NOMO-1 treated with dmso at 0.1 percent for 144 hours (cell line): Measurements from ENCODE around the gene IL1B.
"Not testable (repeated sequence)": the region's sequence is repeated elsewhere in the genome, so short reads cannot be mapped to it uniquely, and the experiment has no call there.

Experiments
- DNase-seq: peaks from one replicate; lab custom pipeline; 2025; ENCODE audit not compliant: unreplicated experiment; lab: John Stamatoyannopoulos, UW

Gene IL1B

DNA sequence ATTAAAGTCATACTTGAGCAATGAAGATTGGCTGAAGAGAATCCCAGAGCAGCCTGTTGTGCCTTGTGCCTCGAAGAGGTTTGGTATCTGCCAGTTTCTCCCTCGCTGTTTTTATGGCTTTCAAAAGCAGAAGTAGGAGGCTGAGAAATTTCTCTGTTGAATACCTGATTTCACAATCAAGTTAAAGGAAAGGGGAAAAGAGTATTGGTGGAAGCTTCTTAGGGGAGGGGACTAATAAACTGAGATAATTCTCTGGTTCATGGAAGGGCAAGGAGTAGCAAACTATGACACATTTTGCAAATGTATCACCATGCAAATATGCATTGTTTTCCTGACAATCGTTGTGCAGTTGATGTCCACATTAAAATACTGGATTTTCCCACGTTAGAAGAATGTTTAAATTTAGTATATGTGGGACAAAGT is at the start of gene IL1B:
Gene IL1B, minus strand, starts transcription at position 85 of the 423 bp plus-strand sequence. CDS start 550 bp downstream, outside the sequence.
- DNase-seq: peak; percentile 85

DNA sequence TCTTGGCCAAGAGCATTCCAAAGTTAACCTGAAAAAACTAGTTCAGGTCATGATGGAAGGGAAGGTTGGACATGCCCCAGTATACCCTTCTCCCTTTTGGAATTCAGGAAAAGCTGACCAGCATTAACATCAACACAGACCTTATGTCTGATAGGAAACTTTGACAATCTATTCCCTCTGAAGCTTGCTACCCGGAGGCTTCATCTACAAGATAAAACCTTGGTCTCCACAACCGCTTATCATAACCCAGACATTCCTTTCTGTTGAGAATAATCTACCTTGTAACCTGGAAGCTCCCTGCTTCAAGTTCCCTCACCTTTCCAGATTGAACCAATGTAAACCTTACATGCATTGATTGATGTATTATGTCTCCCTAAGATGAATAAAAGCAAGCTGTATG is 49.7 kb upstream of the IL1B start:
- DNase-seq: no peak

DNA sequence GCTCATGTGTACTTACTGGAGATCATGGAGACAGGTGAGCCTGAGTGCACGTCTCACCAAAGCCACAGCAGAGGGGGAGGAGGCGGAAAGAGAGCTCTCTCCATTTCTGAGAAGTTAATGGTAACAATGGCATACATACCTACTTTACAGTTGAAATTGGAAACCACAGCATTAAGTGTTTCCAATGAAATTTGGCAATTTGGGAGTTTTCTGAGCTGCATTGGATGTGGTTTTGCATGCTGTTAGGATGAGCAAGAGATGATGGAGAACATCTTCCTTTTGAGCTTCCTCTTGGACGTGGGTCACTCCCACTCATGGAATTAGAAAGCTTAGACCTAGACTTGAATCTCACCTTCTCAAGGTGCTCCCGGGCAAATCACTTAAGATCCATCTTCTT is 48.9 kb upstream of the IL1B start:
- DNase-seq: no peak

DNA sequence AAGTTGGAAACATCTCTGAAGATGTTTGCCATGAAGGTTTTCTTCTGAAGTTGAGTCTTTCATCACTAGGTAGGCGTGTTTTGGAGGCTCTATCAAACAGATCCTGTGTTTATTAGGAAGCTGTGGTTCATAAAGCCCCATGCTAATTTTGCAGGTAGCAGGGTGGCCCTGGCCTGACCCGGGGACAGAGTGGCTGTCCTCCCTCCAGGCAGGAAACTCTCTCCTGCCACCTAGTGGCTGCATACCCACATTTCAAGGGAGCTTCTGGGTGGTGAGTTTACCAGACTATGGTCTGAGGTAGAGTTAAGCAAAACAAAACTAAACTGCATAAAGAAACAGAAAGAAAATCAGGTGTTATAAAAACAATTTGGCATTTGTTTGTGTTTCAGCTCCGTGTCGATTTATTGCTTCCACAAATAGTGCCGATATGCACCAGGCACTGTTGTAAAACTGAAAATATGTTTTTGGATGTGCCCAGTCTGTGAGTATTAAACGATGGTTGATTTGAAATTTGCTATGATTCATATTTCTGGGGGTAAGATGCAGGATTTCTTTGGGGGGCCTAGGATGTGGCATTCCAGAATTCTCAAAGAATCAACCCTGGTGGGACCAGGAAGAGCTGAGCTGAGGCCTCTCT is 48.4 kb upstream of the IL1B start:
- peak; percentile 31 for DNase-seq

DNA sequence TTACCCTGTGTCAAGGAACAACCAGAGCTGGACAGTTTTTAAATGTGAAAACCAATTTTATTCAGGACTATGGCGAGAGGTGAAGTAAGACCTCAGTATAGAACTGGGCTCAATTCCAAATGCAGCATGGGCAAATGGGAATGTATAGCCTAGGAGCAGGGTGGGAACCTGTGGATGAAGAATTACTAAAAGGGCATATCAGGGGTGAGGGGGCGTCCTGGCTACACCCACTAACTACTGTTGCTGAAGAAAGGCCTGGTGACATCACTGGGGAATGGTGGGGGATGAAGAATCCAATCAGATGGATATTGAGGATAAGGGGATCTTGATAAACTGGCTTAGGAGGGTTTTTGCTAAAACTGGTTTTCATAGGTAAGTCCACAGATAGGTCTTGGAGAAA is 47.1 kb upstream of the IL1B start:
- DNase-seq: no peak

DNA sequence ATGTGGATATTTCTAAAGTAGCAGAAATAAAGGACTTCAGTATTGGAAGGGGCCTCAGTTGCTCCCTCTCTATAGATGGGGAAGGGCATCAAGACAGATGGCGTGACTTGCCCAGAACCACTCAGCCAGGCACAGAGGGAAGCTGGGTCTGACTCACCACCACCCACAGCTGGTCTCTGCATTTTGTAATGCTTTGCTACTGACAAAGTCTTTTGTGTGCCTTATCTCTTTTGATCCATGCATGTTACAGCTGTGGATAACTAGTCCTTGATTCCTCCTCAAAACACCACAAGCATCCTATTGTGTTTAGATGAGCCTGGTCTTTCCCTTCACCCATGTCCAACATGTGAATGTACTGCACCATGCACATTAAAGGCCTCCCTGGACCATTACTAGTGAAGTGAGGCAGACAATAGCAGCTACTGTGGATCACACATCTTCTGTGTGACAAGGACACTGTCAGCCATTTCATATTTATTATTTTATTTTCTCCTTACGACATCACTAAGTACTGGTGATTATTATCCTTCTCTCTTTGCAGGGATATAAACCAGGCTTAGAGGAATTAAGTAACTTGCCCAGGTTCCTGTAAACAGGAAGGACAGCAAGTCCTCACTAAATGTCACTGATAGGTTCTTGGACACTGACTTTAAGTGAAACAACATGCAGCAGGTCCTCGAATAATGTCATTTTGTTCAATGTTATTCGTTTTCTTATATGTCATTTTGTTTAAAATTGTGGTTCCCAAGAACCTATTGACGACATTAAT is 44.8 kb upstream of the IL1B start:
- peak; percentile 58 for DNase-seq

DNA sequence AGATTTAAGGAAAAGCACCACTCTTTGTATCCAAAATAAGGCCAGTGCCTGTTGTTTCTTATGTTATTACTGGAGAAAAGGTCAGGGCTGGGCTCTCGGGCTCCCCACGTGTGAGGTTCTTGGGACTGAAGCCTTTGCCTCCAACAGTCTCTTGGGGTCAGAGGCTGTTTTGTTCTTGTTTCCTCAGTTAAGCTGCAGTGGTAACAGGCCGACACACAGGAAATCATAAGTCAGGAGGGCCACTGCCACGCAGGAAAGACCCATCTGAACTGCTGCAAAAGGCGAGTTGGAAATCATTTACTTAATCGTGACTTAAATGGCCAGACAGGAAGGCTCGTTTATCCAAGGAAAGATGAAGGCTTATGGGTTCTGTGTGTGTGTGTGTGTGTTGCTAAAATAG is 44.1 kb upstream of the IL1B start:
- no peak for DNase-seq

DNA sequence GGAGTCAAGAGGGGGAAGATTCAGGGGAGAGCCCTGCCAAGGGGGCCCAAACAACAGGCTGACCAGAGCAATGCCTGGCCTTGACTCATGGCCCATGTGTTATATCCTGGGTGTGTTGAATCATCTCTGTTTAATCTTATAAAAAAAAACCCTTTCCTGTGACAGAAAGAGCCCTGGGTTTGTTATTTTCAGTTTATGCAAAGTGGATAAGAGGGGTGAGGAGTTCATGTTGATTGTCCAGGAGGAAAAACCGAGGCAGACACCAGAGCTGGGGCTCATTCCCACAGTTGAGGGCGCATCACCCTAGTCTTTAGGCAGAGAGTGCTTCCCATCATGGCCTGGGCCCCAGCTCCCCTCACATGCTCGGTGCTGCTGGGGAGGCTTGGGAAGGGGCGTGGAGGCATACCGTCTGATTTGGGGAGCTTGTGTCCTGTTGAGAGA is 43.5 kb upstream of the IL1B start:
- DNase-seq: no peak

DNA sequence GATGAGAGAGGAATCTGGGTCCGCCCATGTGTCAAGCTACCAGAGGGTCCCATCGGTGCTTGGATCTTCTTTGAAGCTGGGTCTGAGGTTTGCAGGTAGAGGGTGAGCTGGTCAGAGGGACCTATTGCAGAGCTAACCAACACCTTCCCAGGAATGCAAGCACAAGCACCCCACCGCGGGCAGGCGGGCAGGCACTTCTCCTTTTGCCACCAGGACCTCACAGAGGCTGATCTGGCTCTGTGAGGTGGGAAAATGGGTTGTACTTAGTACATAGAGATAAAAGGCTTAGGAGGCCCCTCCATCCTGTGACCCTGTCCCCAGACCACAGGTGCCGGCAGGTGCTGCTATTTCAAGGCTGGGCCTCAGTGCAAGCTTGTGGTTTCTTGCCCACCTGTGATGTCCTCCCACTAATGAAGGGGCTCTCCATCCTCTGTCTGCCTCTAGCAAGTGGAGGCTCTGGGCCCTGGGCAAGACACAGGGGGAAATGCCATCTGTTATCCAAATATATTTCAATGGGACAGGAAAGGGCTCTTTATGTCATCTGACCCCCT is 43.0 kb upstream of the IL1B start:
- no peak for DNase-seq

DNA sequence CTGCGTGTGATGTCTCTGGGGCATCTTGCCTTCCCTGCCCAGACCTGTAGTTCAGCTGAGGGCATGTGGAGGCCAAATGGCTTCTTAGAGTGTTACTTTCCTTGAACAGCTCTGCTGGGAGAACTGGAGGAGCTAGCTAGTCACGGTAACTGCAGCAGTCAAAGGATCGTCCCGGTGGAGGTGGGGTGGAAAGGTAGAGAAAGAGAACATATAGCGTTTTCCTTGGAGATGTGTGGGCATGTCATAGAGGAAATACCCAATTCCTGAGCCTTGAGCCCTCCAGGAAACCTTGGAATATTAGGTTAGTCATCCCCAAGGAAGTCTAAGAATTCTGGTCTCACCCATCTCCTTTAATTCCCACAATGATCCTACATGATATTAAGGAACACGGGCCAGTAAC is 40.8 kb upstream of the IL1B start:
- no peak for DNase-seq

DNA sequence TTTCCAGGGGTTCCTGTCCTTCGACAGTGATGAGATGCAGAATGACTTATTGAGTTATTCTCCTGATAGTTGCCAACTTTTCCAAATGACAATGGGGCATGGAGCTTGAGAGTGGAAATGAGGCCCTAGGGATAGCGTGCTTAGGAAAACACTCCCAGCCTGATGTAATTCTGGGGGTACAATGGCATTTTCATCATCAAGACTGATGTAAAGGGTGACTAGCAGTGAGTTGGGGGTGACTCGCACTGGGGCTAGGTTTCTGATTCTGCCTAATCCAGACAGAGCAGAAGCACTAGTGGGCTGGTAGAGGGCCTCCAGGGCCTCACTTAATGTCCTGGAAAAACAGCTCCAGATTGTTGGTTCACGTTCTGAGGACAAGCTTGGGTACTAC is 40.4 kb upstream of the IL1B start:
- no peak for DNase-seq

DNA sequence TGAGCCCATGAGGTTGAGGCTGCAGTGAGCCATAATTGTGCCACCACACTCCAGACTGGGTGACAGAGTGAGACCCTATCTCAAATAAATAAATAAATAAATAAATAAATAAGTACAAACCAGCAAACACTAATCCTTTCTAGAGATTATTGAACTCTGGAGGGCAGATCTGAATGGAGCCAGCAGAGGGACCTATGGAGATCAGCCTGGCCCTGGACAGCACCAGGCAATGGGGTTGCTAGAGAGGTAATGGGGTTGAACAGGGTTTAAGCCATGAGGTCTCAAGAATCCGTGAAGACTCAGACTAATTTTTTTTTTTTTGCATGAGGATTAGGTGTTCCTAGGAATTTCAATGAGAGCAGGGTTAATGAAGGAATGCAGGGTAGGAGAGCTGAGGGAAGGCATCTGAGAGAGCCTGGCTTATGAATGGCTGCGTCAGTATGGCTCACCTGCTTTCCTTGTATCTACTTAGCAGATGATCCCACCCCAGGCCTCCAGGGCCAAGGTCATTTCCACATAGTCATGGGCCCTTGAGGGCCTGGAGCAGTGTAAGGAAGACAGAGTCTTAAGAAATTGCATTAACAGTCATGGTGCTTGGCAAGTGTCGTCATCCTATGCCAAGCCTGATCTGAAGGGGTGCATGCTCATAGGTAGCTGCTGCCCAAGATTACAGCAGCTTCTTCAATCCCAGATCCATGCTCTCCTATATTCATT is 39.8 kb upstream of the IL1B start:
- no peak for DNase-seq

DNA sequence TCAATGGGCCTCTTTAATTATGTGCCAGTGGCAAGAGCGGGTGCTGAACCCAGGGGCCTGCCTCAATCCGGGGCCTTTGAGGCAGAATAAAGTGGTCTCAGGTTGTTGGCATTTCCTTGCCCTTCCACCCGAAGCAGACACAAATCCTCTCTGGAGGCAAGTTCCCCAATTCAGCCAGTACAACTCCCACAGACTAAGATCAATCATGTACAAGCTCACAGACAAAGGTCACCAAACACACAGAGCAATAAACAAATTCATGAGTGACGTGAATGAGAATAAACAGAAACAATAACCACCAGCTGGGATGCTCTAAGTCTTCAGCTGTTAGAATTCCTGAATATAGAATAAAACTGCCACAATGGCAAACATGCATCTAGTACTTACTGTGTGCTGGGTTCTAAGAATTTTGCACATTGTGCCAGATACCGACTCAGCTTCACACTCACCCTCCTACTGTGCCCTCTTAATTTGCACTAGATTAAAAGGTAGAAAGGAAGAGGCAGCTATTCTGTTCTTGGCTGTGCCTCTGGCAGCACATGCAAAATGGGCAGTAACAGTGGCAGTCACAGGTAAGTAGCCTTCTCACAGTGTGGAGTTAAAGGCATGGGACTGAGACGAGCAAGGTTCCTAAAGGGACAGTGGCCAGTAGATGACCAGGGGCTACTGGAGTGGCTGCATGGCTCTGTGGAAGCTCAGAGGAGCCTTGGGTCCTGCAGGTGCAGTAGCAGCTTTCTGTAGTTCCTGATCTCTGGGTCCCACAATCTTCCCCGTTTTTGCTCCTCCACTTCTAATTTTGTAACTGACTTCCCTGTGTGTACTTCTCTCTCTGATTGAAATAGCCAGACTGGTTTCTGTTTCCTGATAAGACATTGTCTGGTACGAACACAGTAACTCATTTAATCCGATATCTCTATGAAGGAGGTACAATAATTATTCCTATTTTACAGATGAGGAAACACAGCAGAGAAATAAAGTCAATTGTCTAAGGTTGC is 34.6 kb upstream of the IL1B start:
- no peak for DNase-seq

DNA sequence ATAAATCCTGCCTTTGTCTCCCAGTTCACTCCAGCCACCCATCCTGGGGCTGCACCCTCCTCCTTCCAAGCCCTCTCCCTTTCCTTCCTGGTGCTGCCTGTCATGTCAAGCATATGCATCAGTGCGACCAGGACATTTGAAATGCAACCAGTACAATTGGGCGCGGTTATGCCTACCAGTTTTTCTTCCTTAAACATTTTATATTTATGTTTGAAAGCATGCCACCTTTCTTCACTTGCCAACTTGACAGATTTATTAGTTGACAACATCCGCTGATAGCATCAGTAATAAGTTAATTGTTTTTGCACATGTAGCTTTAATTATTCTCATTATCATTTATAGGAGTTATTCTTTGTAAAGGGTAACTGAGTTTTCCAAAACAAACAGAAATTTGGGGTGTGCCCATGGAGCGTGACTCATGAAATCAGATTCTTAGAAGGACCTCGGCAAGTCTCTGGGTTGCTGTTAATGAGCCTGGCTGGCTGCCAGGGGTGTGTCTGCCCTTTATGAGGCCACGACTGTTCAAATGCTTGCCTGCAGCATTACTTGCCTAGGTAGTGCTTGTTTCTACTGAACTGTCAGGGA is 32.8 kb upstream of the IL1B start:
- peak; percentile 68 for DNase-seq

DNA sequence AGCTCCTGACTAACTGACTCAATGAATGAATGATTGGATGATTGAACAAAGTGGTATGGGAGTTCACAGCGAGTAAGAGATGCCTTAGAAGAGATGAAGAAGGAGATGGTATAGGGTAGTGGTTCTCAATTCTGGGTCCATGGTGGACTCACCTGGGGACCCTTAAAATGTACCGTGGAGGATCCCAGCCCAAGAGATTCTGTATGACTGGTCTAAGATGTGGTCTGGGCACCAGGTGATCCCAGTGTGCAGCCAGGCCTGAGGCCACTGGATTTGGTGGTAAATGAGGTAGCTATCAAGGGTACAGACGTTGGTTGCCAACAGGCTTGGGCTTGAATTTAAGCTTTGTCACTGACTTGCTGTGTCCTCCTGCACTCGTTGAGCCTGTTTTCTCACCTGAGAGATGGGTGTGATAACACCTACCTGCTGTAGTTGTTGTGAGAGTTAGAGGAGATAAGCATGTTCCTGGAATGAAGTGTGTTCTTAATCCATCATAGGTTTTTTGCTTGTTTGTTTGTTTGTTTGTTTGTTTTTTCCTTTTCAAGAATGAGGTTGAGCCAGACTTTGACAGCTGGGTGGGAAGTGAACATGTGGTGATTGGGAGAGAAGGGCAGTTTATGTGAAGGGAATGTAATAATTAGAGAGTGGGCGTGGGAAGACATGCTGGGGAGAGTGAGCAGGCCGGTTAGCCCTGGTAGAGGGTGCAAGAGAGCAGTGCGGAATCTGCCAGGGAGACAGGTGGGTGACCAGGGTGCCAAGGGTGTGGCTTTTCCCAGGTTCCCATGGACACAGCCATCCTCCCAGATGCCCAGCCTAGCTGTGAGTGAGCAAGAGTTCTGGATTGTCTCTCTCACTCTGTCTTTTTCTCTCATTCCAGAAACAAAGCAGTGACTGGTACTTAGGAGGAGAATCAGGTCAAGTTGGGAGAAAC is 31.4 kb upstream of the IL1B start:
- DNase-seq: no peak

DNA sequence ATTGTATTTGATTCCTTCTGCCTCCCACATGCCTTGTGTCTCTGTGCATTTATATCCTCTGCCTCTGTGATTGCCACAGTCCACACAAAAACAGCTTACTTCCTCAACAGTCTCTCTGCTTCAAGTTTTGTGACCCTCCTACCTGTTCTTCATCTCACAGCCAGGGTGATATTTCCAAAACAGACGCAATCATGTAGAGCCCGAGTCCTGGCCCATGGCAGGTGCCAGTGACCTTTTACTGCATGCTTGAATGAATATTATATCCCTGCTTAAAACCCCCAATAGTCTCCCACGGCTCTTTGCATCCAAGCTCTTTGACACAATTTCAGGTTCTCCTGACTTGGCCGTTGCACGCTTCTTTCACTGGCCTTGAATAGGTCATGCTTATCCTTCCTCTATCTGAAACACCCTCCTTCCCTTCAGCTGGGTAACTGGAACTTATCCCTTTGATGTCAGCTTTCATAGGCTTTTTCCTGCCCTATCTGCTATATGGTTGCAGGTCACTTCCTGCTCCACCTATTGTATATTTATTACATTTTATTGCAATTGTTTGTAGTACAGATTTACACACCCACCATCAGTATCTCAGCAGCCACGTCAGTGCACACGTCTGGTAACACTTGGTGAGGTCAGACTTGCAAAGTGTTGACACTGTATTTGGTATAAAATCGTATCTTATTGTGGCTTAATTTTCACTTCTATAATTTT is 29.7 kb upstream of the IL1B start:
- no peak for DNase-seq

DNA sequence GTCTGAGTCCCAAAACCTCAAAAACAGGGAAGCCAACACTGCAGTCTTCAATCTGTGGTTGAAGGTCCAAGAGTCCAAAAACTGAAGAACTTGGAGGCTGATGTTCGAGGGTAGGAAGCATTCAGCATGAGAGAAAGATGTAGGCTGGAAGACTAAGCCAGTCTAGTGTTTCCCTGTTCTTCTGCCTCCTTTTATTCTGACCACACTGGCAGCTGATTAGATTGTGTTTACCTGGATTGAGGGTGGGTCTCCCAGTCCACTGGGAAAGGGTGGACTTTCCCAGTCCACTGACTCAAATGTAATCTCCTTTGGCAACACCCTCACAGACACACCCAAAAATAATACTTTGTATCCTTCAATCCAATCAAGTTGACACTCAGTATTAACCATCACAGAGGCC is 27.5 kb upstream of the IL1B start:
- no peak for DNase-seq

DNA sequence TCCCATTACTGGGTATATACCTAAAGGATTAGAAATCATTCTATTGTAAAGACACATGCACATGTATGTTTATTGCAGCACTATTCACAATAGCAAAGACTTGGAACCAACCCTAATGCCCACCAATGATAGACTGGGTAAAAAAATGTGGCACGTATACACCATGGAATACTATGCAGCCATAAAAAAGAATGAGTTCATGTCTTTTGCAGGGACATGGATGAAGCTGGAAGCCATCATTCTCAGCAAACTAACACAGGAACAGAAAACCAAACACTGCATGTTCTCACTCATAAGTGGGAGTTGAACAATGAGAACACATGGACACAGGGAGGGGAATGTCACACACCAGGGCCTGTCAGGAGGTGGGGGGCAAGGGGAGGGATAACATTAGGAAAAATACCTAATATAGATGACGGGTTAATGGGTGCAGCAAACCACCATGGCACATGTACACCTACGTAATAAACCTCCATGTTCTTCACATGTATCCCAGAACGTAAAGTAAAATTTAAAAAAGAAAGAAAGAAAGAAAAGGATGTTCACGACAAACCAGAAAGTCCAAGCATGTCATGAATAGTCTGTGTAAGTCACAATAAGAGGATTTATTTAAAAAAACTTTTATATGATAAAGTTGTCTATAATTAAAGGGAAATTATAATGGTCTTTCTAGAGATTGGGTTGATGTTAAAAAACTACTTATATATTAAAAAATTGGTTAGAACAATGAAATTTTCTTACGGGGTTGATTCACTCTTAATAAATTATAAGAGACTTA is 23.0 kb upstream of the IL1B start:
- DNase-seq: not testable (repeated sequence)
